Dendritic cell treated with granulocyte-macrophage colony-stimulating factor and Interleukin-4, amounts not matched to agents 40 ng/mL and 50 ng/mL, for 4 days (primary cell): Measurements from ENCODE around the gene EGFLAM.

ENCODE experiments used
- H3K27ac Mint-ChIP-seq: one replicate; pipeline ENCODE4 v1.8.0; 2022; ENCODE audit warnings: mild to moderate bottlenecking, mixed read lengths
- H3K27me3 Mint-ChIP-seq: one replicate; pipeline ENCODE4 v1.8.0; 2022; ENCODE audit warnings: mild to moderate bottlenecking, mixed read lengths
- H3K36me3 Mint-ChIP-seq: one replicate; pipeline ENCODE4 v1.8.0; 2022; ENCODE audit warnings: low read depth, mixed read lengths
- H3K4me1 Mint-ChIP-seq: one replicate; pipeline ENCODE4 v1.8.0; 2022; ENCODE audit warnings: low read depth, mixed read lengths
- H3K4me3 Mint-ChIP-seq: one replicate; pipeline ENCODE4 v1.8.0; 2022; ENCODE audit warnings: mild to moderate bottlenecking, moderate library complexity, mixed read lengths
- H3K9me3 Mint-ChIP-seq: one replicate; pipeline ENCODE4 v1.8.0; 2022; ENCODE audit warnings: mixed read lengths
- intact Hi-C: fragments of 100-400 bp; cut with micrococcal nuclease; formaldehyde crosslinking; loops from one replicate; pipeline ENCODE4 v1.15.0; 2022

EGFLAM gene

GRCh38 chr5:38287124-38287523, 28.8 kb downstream of the EGFLAM start:
- no peaks in the 10 kb centered on the region for H3K36me3 Mint-ChIP-seq
- intact Hi-C loops, result no loop called here
- no peak overlapping the region for H3K27ac Mint-ChIP-seq
- no peak overlapping the region for H3K4me3 Mint-ChIP-seq
- no peaks in the 10 kb centered on the region for H3K9me3 Mint-ChIP-seq
- H3K27me3 Mint-ChIP-seq, result no peaks in the 10 kb centered on the region
- no peaks in the 10 kb centered on the region for H3K4me1 Mint-ChIP-seq

- Mint-ChIP-seq H3K4me3 (no peak overlapping the region), H3K4me1 (no peaks in the 10 kb centered on the region), H3K9me3 (no peaks in the 10 kb centered on the region), H3K27me3 (no peaks in the 10 kb centered on the region), H3K36me3 (no peaks in the 10 kb centered on the region), H3K27ac (no peak overlapping the region)
- intact Hi-C loops, result no loop called here
Measured at GRCh38 chr5:38289457-38289856, 31.1 kb downstream of the EGFLAM start.

GRCh38 chr5:38290028-38290653, 31.8 kb downstream of the EGFLAM start:
- intact Hi-C loops, result no loop called here
- no peaks in the 10 kb centered on the region for H3K36me3 Mint-ChIP-seq
- no peaks in the 10 kb centered on the region for H3K4me1 Mint-ChIP-seq
- H3K27me3 Mint-ChIP-seq, result no peaks in the 10 kb centered on the region
- no peak overlapping the region for H3K4me3 Mint-ChIP-seq
- no peak overlapping the region for H3K27ac Mint-ChIP-seq
- H3K9me3 Mint-ChIP-seq, result no peaks in the 10 kb centered on the region

GRCh38 chr5:38291355-38291754, 33.0 kb downstream of the EGFLAM start:
- no peaks in the 10 kb centered on the region for H3K4me1 Mint-ChIP-seq
- no peak overlapping the region for H3K4me3 Mint-ChIP-seq
- H3K36me3 Mint-ChIP-seq, result no peaks in the 10 kb centered on the region
- intact Hi-C loops, result no loop called here
- no peaks in the 10 kb centered on the region for H3K9me3 Mint-ChIP-seq
- H3K27ac Mint-ChIP-seq, result no peak overlapping the region
- H3K27me3 Mint-ChIP-seq, result no peaks in the 10 kb centered on the region

- no peak overlapping the region for H3K27ac Mint-ChIP-seq
- H3K4me3 Mint-ChIP-seq, result no peak overlapping the region
- no peaks in the 10 kb centered on the region for H3K4me1 Mint-ChIP-seq
- intact Hi-C loops, result no loop called here
- no peaks in the 10 kb centered on the region for H3K27me3 Mint-ChIP-seq
- H3K36me3 Mint-ChIP-seq, result no peaks in the 10 kb centered on the region
- H3K9me3 Mint-ChIP-seq, result no peaks in the 10 kb centered on the region
Measured at GRCh38 chr5:38292228-38292627, 33.9 kb downstream of the EGFLAM start.

GRCh38 chr5:38295751-38296150, 37.4 kb downstream of the EGFLAM start:
- H3K9me3 Mint-ChIP-seq, result no peaks in the 10 kb centered on the region
- no peaks in the 10 kb centered on the region for H3K27me3 Mint-ChIP-seq
- no peaks in the 10 kb centered on the region for H3K4me1 Mint-ChIP-seq
- H3K4me3 Mint-ChIP-seq, result no peak overlapping the region
- intact Hi-C loops, result no loop called here
- H3K27ac Mint-ChIP-seq, result no peak overlapping the region
- no peaks in the 10 kb centered on the region for H3K36me3 Mint-ChIP-seq

GRCh38 chr5:38297830-38298608, 39.7 kb downstream of the EGFLAM start:
- intact Hi-C loops, result no loop called here
- Mint-ChIP-seq H3K4me3 (no peak overlapping the region), H3K4me1 (no peaks in the 10 kb centered on the region), H3K27me3 (no peaks in the 10 kb centered on the region), H3K36me3 (no peaks in the 10 kb centered on the region), H3K9me3 (peaks cover 8% of the 10 kb centered on the region), H3K27ac (no peak overlapping the region)

GRCh38 chr5:38299585-38299984, 41.2 kb downstream of the EGFLAM start:
- H3K9me3 Mint-ChIP-seq, result peaks cover 10% of the 10 kb centered on the region
- no peak overlapping the region for H3K27ac Mint-ChIP-seq
- no peaks in the 10 kb centered on the region for H3K4me1 Mint-ChIP-seq
- H3K36me3 Mint-ChIP-seq, result no peaks in the 10 kb centered on the region
- no peak overlapping the region for H3K4me3 Mint-ChIP-seq
- H3K27me3 Mint-ChIP-seq, result no peaks in the 10 kb centered on the region
- intact Hi-C loops, result no loop called here

- Mint-ChIP-seq H3K4me1 (no peaks in the 10 kb centered on the region), H3K27me3 (no peaks in the 10 kb centered on the region), H3K4me3 (no peak overlapping the region), H3K9me3 (peaks cover 27% of the 10 kb centered on the region), H3K27ac (no peak overlapping the region), H3K36me3 (no peaks in the 10 kb centered on the region)
- intact Hi-C loops, result no loop called here
Measured at GRCh38 chr5:38305148-38305547, 46.8 kb downstream of the EGFLAM start.

- Mint-ChIP-seq H3K36me3 (no peaks in the 10 kb centered on the region), H3K4me1 (no peaks in the 10 kb centered on the region), H3K4me3 (no peak overlapping the region), H3K9me3 (peaks cover 19% of the 10 kb centered on the region), H3K27ac (no peak overlapping the region), H3K27me3 (no peaks in the 10 kb centered on the region)
- intact Hi-C loops, result no loop called here
Measured at GRCh38 chr5:38307845-38308244, 49.5 kb downstream of the EGFLAM start.

- Mint-ChIP-seq H3K27me3 (no peaks in the 10 kb centered on the region), H3K27ac (no peak overlapping the region), H3K36me3 (no peaks in the 10 kb centered on the region), H3K4me1 (no peaks in the 10 kb centered on the region), H3K4me3 (no peak overlapping the region), H3K9me3 (no peaks in the 10 kb centered on the region)
- intact Hi-C loops, result no loop called here
Measured at GRCh38 chr5:38316544-38317224, 58.3 kb downstream of the EGFLAM start.

GRCh38 chr5:38317868-38318267, 59.5 kb downstream of the EGFLAM start:
- H3K9me3 Mint-ChIP-seq, result no peaks in the 10 kb centered on the region
- no peak overlapping the region for H3K27ac Mint-ChIP-seq
- H3K27me3 Mint-ChIP-seq, result no peaks in the 10 kb centered on the region
- no peaks in the 10 kb centered on the region for H3K36me3 Mint-ChIP-seq
- no peak overlapping the region for H3K4me3 Mint-ChIP-seq
- no peaks in the 10 kb centered on the region for H3K4me1 Mint-ChIP-seq
- intact Hi-C loops, result no loop called here

GRCh38 chr5:38319491-38319890, 61.1 kb downstream of the EGFLAM start:
- intact Hi-C loops, result no loop called here
- H3K4me1 Mint-ChIP-seq, result no peaks in the 10 kb centered on the region

GRCh38 chr5:38321978-38322377, 63.6 kb downstream of the EGFLAM start:
- H3K4me3 Mint-ChIP-seq, result no peak overlapping the region
- no peaks in the 10 kb centered on the region for H3K4me1 Mint-ChIP-seq
- H3K36me3 Mint-ChIP-seq, result no peaks in the 10 kb centered on the region
- intact Hi-C loops, result no loop called here
- no peak overlapping the region for H3K27ac Mint-ChIP-seq
- no peaks in the 10 kb centered on the region for H3K27me3 Mint-ChIP-seq
- H3K9me3 Mint-ChIP-seq, result no peaks in the 10 kb centered on the region

More at GRCh38 chr5:38319491-38319890, 61.1 kb downstream of the EGFLAM start:
- no peaks in the 10 kb centered on the region for H3K9me3 Mint-ChIP-seq
- no peaks in the 10 kb centered on the region for H3K27me3 Mint-ChIP-seq
- no peaks in the 10 kb centered on the region for H3K36me3 Mint-ChIP-seq
- no peak overlapping the region for H3K4me3 Mint-ChIP-seq
- no peak overlapping the region for H3K27ac Mint-ChIP-seq
